OCI-LY7 (cell line): ENCODE results near the gene TRMT61A. TPM values are rescaled to one million over a fixed set of nuclear protein-coding genes. Genes with fewer than 3 reads are reported as not detected.

Source experiments
- BruUV-seq: library from RNA; stranded (reverse); fragments of 400-500 nt; replicated peaks from 2 replicates; lab custom pipeline; 2021; lab: Mats Ljungman, UMichigan
- CTCF ChIA-PET: fragments of 300-600 bp; sonication (Branson Sonifier 250); formaldehyde crosslinking; loops from one replicate; lab custom pipeline; 2022; ENCODE audit warnings: antibody characterized with exemption; ENCODE audit not compliant: unreplicated experiment; lab: Charles Lee
- POLR2A ChIA-PET: fragments of 300-600 bp; sonication (Branson Sonifier 250); formaldehyde crosslinking; loops from one replicate; lab custom pipeline; 2022; ENCODE audit warnings: antibody characterized with exemption; lab: Charles Lee
- DNase-seq: peaks from one replicate; pipeline ENCODE4 v3.0.0-alpha.2; 2015; ENCODE audit warnings: low spot score
- H2AFZ ChIP-seq: fragments of 200-600 bp; sonication (generic), shearing (Covaris generic); 2 replicates; pipeline ENCODE4 v1.6.1; 2014; ENCODE audit warnings: mild to moderate bottlenecking, antibody characterized with exemption, low read length, moderate library complexity
- H3K27ac ChIP-seq: fragments of 200-600 bp; sonication (generic); 2 replicates; pipeline ENCODE4 v1.5.1; 2014; ENCODE audit warnings: mixed run types, low read depth, mild to moderate bottlenecking, moderate library complexity, low read length, inconsistent platforms; ENCODE audit not compliant: poor library complexity, severe bottlenecking
- H3K36me3 ChIP-seq: fragments of 200-600 bp; sonication (generic); 2 replicates; pipeline ENCODE4 v1.6.1; 2014; ENCODE audit warnings: mild to moderate bottlenecking, antibody characterized with exemption, low read length, moderate library complexity, mixed read lengths; ENCODE audit not compliant: insufficient read depth
- H3K4me1 ChIP-seq: fragments of 200-600 bp; sonication (generic); 2 replicates; pipeline ENCODE4 v1.5.1; 2014; ENCODE audit warnings: mild to moderate bottlenecking, low read length; ENCODE audit not compliant: insufficient read depth, poor library complexity, severe bottlenecking
- H3K4me2 ChIP-seq: fragments of 200-600 bp; sonication (generic); 2 replicates; pipeline ENCODE4 v1.6.1; 2014; ENCODE audit warnings: mild to moderate bottlenecking, low read length
- H3K4me3 ChIP-seq: fragments of 200-600 bp; sonication (generic); 2 replicates; pipeline ENCODE4 v1.5.1; 2014; ENCODE audit warnings: mild to moderate bottlenecking, low read depth, low read length; ENCODE audit not compliant: poor library complexity, severe bottlenecking
- H3K79me2 ChIP-seq: fragments of 200-600 bp; sonication (generic); 2 replicates; pipeline ENCODE4 v1.6.1; 2016; ENCODE audit warnings: low read depth, mild to moderate bottlenecking, low read length, moderate library complexity, mixed read lengths; ENCODE audit not compliant: insufficient read depth
- H3K9me2 ChIP-seq: fragments of 200-600 bp; sonication (generic); 2 replicates; pipeline ENCODE4 v1.6.1; 2016; ENCODE audit warnings: mild to moderate bottlenecking, low read length, mixed read lengths; ENCODE audit not compliant: insufficient read depth
- H3K9me3 ChIP-seq: fragments of 200-600 bp; sonication (generic); 2 replicates; pipeline ENCODE4 v1.6.1; 2014; ENCODE audit warnings: mild to moderate bottlenecking, mixed run types, low read length, mixed read lengths
- H4K20me1 ChIP-seq: fragments of 200-600 bp; sonication (generic); 2 replicates; pipeline ENCODE4 v1.6.1; 2014; ENCODE audit warnings: mild to moderate bottlenecking, antibody characterized with exemption, low read length, moderate library complexity, mixed read lengths; ENCODE audit not compliant: insufficient read depth
- CTCF ChIP-seq: fragments of 200-600 bp; sonication (generic); conservative IDR thresholded peaks from 2 replicates; pipeline ENCODE4 v1.5.1; 2014; ENCODE audit warnings: mild to moderate bottlenecking, antibody characterized with exemption, low read length, moderate library complexity, mixed read lengths
- EZH2phosphoT487 ChIP-seq: fragments of 200-600 bp; sonication (generic); IDR thresholded peaks from 2 replicates; pipeline ENCODE4 v1.6.1; 2018; ENCODE audit warnings: low read depth, borderline replicate concordance, mild to moderate bottlenecking, mixed run types, antibody characterized with exemption, low read length, moderate library complexity, mixed read lengths
- intact Hi-C: fragments of 100-400 bp; cut with micrococcal nuclease; formaldehyde crosslinking; loops from one replicate; pipeline ENCODE4 v1.10.0; 2022; ENCODE audit not compliant: unreplicated experiment
- total RNA-seq, 2 experiments: library from RNA; depleted of rRNA in 1 of 2; stranded (reverse); fragments of >200 nt in 1 of 2; shearing (Covaris generic) in 1 of 2; gene quantifications; 2 replicates each; pipeline ENCODE4 v1.2.3, GENCODE V29; 2014 to 2022

TRMT61A gene
- total RNA-seq, 2 experiments from 2014 or later = 13.1 to 17.1 TPM

GRCh38 chr14:103537175-103537990 is 8.4 kb downstream of the TRMT61A start:
- H3K9me2 ChIP-seq = no peaks in the 10 kb centered on the region
- no TSS peak for BruUV-seq
- intact Hi-C loops = no loop called here
- POLR2A ChIA-PET = no interaction called here
- no peak overlapping the region for H2AFZ ChIP-seq
- no peaks in the 10 kb centered on the region; the same call in 1 of the 2 replicates for H4K20me1 ChIP-seq
- H3K4me2 ChIP-seq = no peak overlapping the region
- no peak overlapping the region for H3K4me3 ChIP-seq
- no peak overlapping the region for H3K27ac ChIP-seq
- TF ChIP-seq CTCF = no peak
- TF ChIP-seq EZH2phosphoT487 = no peak
- CTCF ChIA-PET = no interaction called here
- H3K4me1 ChIP-seq = no peaks in the 10 kb centered on the region
- no peak for DNase-seq
- H3K9me3 ChIP-seq = no peaks in the 10 kb centered on the region
- peaks cover 15% of the 10 kb centered on the region; the same call in 1 of the 2 replicates for H3K36me3 ChIP-seq
- no peaks in the 10 kb centered on the region for H3K79me2 ChIP-seq

- no peaks in the 10 kb centered on the region for H3K4me1 ChIP-seq
- no TSS peak for BruUV-seq
- no peaks in the 10 kb centered on the region; the same call in 1 of the 2 replicates for H4K20me1 ChIP-seq
- H3K9me3 ChIP-seq = no peaks in the 10 kb centered on the region
- H3K27ac ChIP-seq = no peak overlapping the region
- peaks cover 13% of the 10 kb centered on the region; the same call in 1 of the 2 replicates for H3K36me3 ChIP-seq
- POLR2A ChIA-PET = no interaction called here
- H3K4me2 ChIP-seq = no peak overlapping the region
- no peak overlapping the region for H3K4me3 ChIP-seq
- CTCF ChIA-PET = no interaction called here
- no peaks in the 10 kb centered on the region for H3K79me2 ChIP-seq
- H2AFZ ChIP-seq = no peak overlapping the region
- H3K9me2 ChIP-seq = no peaks in the 10 kb centered on the region
- intact Hi-C loops = loop anchor here (2.0 kb wide), 1 partner anchor 24 kb away; no protein-coding TSS in a partner anchor
- TF ChIP-seq EZH2phosphoT487 (no peak), CTCF (no peak)
- no peak for DNase-seq
Observed at GRCh38 chr14:103538291-103539055, 9.5 kb downstream of the TRMT61A start.
